ENCODE measurements around the gene ME3. TPM values are rescaled to one million over a fixed set of nuclear protein-coding genes. Genes with fewer than 3 reads are reported as not detected.

The ME3 gene
- total RNA-seq, 1 donor = 56.9 TPM

DNA sequence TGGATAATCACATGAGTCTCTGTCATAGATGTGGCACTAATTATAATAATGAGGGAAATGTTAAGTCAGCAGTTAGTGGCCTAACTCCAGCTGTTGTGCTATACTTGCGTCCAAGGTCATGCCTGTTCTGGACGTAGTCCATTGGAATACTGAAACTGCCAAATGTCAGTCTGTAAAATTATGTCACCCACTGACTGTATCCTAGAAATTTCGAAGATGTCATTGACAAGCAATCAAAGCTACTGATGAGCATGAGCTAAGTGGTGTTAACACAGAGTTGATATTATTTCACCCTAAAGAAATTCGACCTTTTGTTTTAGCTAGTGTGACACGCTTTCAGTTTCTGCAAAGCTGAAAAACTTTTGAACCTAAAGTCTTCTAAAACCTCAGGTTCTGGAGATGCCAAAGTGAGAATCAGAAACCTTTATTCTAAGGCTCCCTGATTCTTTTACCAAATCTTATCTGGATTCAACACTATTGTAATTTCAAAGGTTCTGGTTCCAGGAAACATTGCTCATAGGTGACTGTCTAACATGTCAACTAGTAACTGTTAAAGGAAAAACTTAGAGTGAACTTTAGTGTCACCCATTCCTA lies 14.9 kb upstream of the ME3 start:
- no peak overlapping the region for H3K4me3 ChIP-seq (ENCODE audit: low read depth, low read length)
- DNase-seq (ENCODE audit: low read depth) = peak; percentile 61
- TF ChIP-seq, protein P1, sequence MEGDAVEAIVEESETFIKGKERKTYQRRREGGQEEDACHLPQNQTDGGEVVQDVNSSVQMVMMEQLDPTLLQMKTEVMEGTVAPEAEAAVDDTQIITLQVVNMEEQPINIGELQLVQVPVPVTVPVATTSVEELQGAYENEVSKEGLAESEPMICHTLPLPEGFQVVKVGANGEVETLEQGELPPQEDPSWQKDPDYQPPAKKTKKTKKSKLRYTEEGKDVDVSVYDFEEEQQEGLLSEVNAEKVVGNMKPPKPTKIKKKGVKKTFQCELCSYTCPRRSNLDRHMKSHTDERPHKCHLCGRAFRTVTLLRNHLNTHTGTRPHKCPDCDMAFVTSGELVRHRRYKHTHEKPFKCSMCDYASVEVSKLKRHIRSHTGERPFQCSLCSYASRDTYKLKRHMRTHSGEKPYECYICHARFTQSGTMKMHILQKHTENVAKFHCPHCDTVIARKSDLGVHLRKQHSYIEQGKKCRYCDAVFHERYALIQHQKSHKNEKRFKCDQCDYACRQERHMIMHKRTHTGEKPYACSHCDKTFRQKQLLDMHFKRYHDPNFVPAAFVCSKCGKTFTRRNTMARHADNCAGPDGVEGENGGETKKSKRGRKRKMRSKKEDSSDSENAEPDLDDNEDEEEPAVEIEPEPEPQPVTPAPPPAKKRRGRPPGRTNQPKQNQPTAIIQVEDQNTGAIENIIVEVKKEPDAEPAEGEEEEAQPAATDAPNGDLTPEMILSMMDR (IDR thresholded peaks at IDR 0.05; ENCODE audit: insufficient read depth, low read length) = no peak

DNA sequence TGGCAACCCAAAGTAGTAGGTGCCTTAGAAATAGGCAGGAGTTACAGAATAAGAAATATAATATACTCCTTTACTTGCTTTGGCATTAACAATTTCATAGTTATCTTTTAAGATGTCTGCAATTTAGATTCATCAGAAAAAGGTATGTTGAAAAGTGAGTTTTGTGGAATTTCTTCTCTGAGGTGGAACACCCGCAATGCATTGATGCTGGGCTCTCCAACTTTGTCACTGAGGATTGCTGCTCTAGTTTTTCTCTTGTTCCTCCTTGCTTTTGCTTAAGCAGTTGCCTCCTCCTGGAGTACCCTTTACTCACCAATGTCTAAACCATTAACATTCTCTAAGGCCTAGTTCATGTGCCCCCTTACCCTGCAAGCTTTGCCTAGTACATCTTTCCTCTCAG lies 14.1 kb upstream of the ME3 start:
- no peak for DNase-seq (ENCODE audit: low read depth)
- TF ChIP-seq, protein P1 (IDR thresholded peaks at IDR 0.05; ENCODE audit: insufficient read depth, low read length) = no peak

DNA sequence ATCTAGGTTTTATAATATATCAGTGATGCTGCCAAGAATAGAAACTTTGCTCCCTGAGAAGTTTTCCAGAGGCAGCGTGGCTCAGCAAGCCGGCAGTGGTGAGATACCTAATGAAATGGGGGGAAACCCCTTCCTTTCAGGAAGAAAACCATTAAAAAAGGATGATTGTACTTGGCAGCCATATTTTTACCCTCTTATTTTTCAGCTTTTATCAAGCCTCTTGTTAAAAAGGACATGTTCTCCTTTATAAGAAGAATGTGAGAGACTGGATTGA lies 9.0 kb upstream of the ME3 start:
- H3K4me3 ChIP-seq (ENCODE audit: low read depth, low read length) = no peak overlapping the region
- TF ChIP-seq, protein P1 (IDR thresholded peaks at IDR 0.05; ENCODE audit: insufficient read depth, low read length) = no peak
- peak; percentile 48 for DNase-seq (ENCODE audit: low read depth)

More for the DNA sequence above, 14.1 kb upstream of the ME3 start:
- H3K4me3 ChIP-seq (ENCODE audit: low read depth, low read length) = no peak overlapping the region

DNA sequence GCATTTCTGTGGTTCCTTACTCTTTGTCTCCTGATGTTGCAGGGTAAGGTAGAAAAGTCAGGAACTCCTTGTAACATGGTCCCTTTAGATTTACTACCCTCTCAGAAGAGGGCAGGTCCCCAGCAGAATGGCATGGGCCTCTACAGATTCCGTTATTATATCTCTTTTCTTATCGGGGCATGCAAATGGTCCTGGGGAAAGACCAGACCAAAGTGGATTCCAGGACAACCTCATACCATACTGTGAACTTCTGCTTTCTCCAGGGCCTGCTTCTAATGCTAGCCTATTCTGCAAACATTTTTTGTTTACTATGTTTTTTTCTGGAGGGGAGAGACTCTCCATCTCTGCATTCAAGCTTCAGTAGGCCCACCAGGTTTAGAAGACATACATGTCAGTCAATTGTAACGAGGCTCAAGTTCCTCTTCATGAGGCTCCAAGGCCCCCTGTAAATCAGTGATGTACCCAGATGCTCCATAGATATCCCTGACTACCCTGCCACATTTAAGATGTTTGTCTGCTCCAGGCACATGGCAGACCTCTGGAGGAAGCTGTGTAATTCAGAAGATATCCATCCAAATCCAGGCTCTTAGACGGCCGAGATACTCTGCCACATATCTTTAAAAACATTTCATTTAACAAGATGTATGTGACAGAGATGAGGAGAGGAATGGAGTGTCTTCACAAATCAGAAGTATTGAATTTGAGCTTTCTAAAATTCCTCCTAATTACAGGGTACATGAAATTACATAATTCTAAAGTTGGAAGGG lies 8.5 kb upstream of the ME3 start:
- TF ChIP-seq, protein P1 (IDR thresholded peaks at IDR 0.05; ENCODE audit: insufficient read depth, low read length) = no peak
- H3K4me3 ChIP-seq (ENCODE audit: low read depth, low read length) = no peak overlapping the region
- DNase-seq (ENCODE audit: low read depth) = no peak

DNA sequence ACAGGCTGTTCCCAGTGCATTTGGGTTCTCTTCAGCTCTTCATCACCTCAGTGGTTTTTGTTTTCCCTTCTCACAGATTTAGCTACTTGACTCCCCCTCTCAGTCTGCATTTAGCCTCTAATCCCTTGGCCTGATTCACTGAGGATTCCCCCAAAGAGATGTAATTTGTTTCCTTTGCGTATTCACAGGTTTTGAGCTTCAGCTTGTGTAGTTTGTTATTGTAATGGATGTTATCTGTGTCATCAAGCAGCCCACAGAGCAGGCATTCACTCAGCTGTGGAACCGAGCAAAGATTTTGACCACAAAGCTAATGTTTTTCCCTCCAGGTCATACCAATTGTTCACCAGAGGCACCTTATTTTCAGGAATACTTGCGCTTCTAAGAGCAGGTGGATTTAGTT lies 6.4 kb upstream of the ME3 start:
- no peak overlapping the region for H3K4me3 ChIP-seq (ENCODE audit: low read depth, low read length)
- no peak for DNase-seq (ENCODE audit: low read depth)
- TF ChIP-seq, protein P1 (IDR thresholded peaks at IDR 0.05; ENCODE audit: insufficient read depth, low read length) = no peak

DNA sequence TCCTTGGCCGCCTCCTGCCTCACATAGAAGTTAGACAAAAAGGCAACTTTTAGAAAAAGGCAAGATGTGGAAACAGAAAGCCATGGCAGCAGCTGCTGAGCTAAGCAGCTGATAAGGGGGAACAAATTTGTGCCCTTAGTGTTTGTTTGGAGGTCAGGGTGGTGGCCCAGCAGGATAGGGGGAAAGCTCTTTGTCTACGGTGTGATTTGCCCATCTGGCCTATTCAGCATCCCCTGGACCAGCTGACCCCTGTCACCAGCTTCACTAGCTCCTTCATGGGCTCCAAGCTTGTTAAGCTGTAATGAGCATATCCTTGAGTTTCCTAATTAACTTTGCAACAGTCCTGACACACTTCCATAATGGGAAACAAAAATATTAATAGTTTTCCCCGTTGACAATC lies 5.9 kb upstream of the ME3 start:
- TF ChIP-seq, protein P1 (IDR thresholded peaks at IDR 0.05; ENCODE audit: insufficient read depth, low read length) = no peak
- DNase-seq (ENCODE audit: low read depth) = no peak
- H3K4me3 ChIP-seq (ENCODE audit: low read depth, low read length) = no peak overlapping the region

Measured in fibroblast of the aortic adventitia (primary cell).